Measurements from ENCODE around the gene TBX15.

Gene TBX15

GRCh38 chr1:118896416-118896815 lies 91.7 kb downstream of the TBX15 start:
- Histone ChIP-seq H3K36me3 (ENCODE audit: low read length) (no peaks in the 10 kb centered on the region), H3K27me3 (ENCODE audit: low read length) (no peaks in the 10 kb centered on the region), H3F3A (ENCODE audit: insufficient read depth) (no peaks in the 10 kb centered on the region), H4K20me1 (ENCODE audit: low read depth, low read length) (no peaks in the 10 kb centered on the region), H3K79me2 (ENCODE audit: insufficient read depth, low read length) (no peaks in the 10 kb centered on the region), H3K9me2 (replicated peaks; ENCODE audit: insufficient read depth, low read length) (no peaks in the 10 kb centered on the region), H3K27ac (ENCODE audit: low read depth, low read length) (no peak overlapping the region), H3K9ac (ENCODE audit: low read length) (no peak overlapping the region), H3K9me3 (ENCODE audit: insufficient read depth, low read length) (no peaks in the 10 kb centered on the region), H3K4me2 (ENCODE audit: low read depth, low read length, poor library complexity, severe bottlenecking) (no peak overlapping the region), H2AFZ (ENCODE audit: low read depth, low read length, severe bottlenecking) (no peak overlapping the region), H3K4me3 (ENCODE audit: insufficient read depth, low read length, poor library complexity, severe bottlenecking) (no peak overlapping the region)
- no peak for TF ChIP-seq CTCF (IDR thresholded peaks at IDR 0.05; ENCODE audit: insufficient read depth, low read length, poor library complexity, severe bottlenecking)

GRCh38 chr1:118894836-118895235 lies 93.3 kb downstream of the TBX15 start:
- Histone ChIP-seq H3K36me3 (ENCODE audit: low read length) (no peaks in the 10 kb centered on the region), H3F3A (ENCODE audit: insufficient read depth) (no peaks in the 10 kb centered on the region), H2AFZ (ENCODE audit: low read depth, low read length, severe bottlenecking) (no peak overlapping the region), H4K20me1 (ENCODE audit: low read depth, low read length) (no peaks in the 10 kb centered on the region), H3K9me2 (replicated peaks; ENCODE audit: insufficient read depth, low read length) (no peaks in the 10 kb centered on the region), H3K79me2 (ENCODE audit: insufficient read depth, low read length) (no peaks in the 10 kb centered on the region), H3K9me3 (ENCODE audit: insufficient read depth, low read length) (no peaks in the 10 kb centered on the region), H3K27ac (ENCODE audit: low read depth, low read length) (no peak overlapping the region), H3K9ac (ENCODE audit: low read length) (no peak overlapping the region), H3K27me3 (ENCODE audit: low read length) (no peaks in the 10 kb centered on the region), H3K4me3 (ENCODE audit: insufficient read depth, low read length, poor library complexity, severe bottlenecking) (no peak overlapping the region), H3K4me2 (ENCODE audit: low read depth, low read length, poor library complexity, severe bottlenecking) (no peak overlapping the region)
- TF ChIP-seq CTCF (IDR thresholded peaks at IDR 0.05; ENCODE audit: insufficient read depth, low read length, poor library complexity, severe bottlenecking) (no peak), EZH2phosphoT487 (conservative IDR thresholded peaks at IDR 0.05; ENCODE audit: low read length) (no peak)

- Histone ChIP-seq H3K27me3 (ENCODE audit: low read length) (no peaks in the 10 kb centered on the region), H3K27ac (ENCODE audit: low read depth, low read length) (no peak overlapping the region), H3K4me2 (ENCODE audit: low read depth, low read length, poor library complexity, severe bottlenecking) (no peak overlapping the region), H4K20me1 (ENCODE audit: low read depth, low read length) (no peaks in the 10 kb centered on the region), H3K9me3 (ENCODE audit: insufficient read depth, low read length) (no peaks in the 10 kb centered on the region), H3K36me3 (ENCODE audit: low read length) (no peaks in the 10 kb centered on the region), H3K9me2 (replicated peaks; ENCODE audit: insufficient read depth, low read length) (no peaks in the 10 kb centered on the region), H2AFZ (ENCODE audit: low read depth, low read length, severe bottlenecking) (no peak overlapping the region), H3F3A (ENCODE audit: insufficient read depth) (no peaks in the 10 kb centered on the region), H3K4me3 (ENCODE audit: insufficient read depth, low read length, poor library complexity, severe bottlenecking) (no peak overlapping the region), H3K9ac (ENCODE audit: low read length) (no peak overlapping the region), H3K79me2 (ENCODE audit: insufficient read depth, low read length) (no peaks in the 10 kb centered on the region)
- TF ChIP-seq EZH2phosphoT487 (conservative IDR thresholded peaks at IDR 0.05; ENCODE audit: low read length) (no peak), CTCF (IDR thresholded peaks at IDR 0.05; ENCODE audit: insufficient read depth, low read length, poor library complexity, severe bottlenecking) (no peak)
These were observed 97.2 kb downstream of the TBX15 start for GRCh38 chr1:118890851-118891384.

Measured in SU-DHL-6 (cell line).